Osteoblast (primary cell): ENCODE measurements around the gene ODAD4. TPM values are rescaled to one million over a fixed set of nuclear protein-coding genes. Genes with fewer than 3 reads are reported as not detected.

Experiments
- DNase-seq: peaks from one replicate; pipeline ENCODE4 v3.0.0; 2011; ENCODE audit warnings: low spot score, mixed read lengths; ENCODE audit not compliant: insufficient read length; ENCODE audit errors: missing footprints
- H2AFZ ChIP-seq: 2 replicates; pipeline ENCODE4 v1.6.0; 2011; ENCODE audit warnings: mild to moderate bottlenecking, low read length
- H3K27ac ChIP-seq: 2 replicates; pipeline ENCODE4 v1.5.1; 2011; ENCODE audit warnings: mild to moderate bottlenecking, low read depth, low read length, moderate library complexity
- H3K27me3 ChIP-seq: 2 replicates; pipeline ENCODE4 v1.6.0; 2012; ENCODE audit warnings: mild to moderate bottlenecking, control low read depth, inconsistent platforms, low read length, moderate library complexity; ENCODE audit not compliant: insufficient read depth
- H3K36me3 ChIP-seq: 2 replicates; pipeline ENCODE4 v1.5.1; 2011; ENCODE audit warnings: mild to moderate bottlenecking, low read length, control low read depth, moderate library complexity; ENCODE audit not compliant: insufficient read depth
- H3K4me1 ChIP-seq: 2 replicates; pipeline ENCODE4 v1.5.1; 2011; ENCODE audit warnings: mild to moderate bottlenecking, low read length, control low read depth, moderate library complexity; ENCODE audit not compliant: insufficient read depth
- H3K4me2 ChIP-seq: 2 replicates; pipeline ENCODE4 v1.6.0; 2011; ENCODE audit warnings: mild to moderate bottlenecking, low read length; ENCODE audit not compliant: insufficient read depth
- H3K4me3 ChIP-seq: fragments of 200-600 bp; sonication (generic); 3 replicates; pipeline ENCODE4 v1.5.1; 2012; ENCODE audit warnings: mild to moderate bottlenecking, low read length, inconsistent platforms; ENCODE audit not compliant: insufficient read depth
- H3K79me2 ChIP-seq: 2 replicates; pipeline ENCODE4 v1.6.0; 2012; ENCODE audit warnings: mild to moderate bottlenecking, low read length, control low read depth, inconsistent platforms; ENCODE audit not compliant: insufficient read depth
- H3K9me3 ChIP-seq: 2 replicates; pipeline ENCODE4 v1.5.1; 2011; ENCODE audit warnings: low read depth, low read length, control low read depth
- H4K20me1 ChIP-seq: 2 replicates; pipeline ENCODE4 v1.6.0; 2012; ENCODE audit warnings: mild to moderate bottlenecking, low read length, control low read depth; ENCODE audit not compliant: insufficient read depth
- total RNA-seq: library from RNA; depleted of rRNA; stranded (reverse); fragments of >200 nt; gene quantifications from 2 replicates; pipeline ENCODE4 v1.2.3, GENCODE V29; 2012
- TF ChIP-seq, protein P1 (sequence below): IDR thresholded peaks from 2 replicates; pipeline ENCODE4 v1.5.1; 2011; ENCODE audit warnings: mild to moderate bottlenecking, low read depth, low read length, moderate library complexity; ENCODE audit errors: extremely low read depth

ODAD4 gene
- total RNA-seq, 1 donor = 1.1 TPM

DNA sequence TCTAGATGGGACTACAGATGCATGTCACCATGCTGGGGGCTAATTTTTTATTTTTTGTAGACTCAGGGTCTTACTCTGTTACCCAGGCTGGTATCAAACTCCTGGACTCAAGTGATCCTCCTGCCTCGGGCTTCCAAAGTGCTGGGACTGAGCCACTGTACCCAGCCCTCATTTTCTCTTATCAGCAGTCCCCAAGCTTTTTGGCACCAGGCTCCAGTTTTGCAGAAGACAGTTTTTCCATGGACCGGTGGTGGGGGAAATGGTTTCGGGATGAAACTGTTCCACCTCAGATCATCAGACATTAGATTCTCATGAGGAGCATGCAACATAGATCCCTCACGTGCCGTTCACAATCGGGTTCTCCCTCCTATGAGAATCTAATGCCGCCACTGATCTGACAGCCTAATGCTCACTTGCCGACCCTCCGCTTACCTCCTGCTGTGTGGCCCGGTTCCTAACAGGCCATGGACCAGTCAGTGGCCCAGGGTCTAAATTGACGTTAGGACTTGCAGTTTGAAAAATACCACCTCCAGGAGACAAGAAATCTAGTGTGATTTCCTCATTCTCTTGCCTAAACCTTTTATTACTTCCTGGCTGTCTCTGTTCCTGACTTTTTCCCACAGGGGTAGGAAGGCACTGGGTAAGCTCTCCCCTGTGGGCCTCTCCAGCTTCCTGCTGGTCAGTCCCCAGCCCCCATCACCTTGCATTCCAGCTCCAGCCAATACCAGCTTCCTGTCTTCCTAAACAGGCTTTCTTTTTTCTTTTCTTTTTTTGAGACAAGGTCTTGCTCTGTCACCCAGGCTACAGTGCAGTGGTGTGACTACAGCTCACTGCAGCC lies 26.8 kb downstream of the ODAD4 start:
- no peak for DNase-seq

DNA sequence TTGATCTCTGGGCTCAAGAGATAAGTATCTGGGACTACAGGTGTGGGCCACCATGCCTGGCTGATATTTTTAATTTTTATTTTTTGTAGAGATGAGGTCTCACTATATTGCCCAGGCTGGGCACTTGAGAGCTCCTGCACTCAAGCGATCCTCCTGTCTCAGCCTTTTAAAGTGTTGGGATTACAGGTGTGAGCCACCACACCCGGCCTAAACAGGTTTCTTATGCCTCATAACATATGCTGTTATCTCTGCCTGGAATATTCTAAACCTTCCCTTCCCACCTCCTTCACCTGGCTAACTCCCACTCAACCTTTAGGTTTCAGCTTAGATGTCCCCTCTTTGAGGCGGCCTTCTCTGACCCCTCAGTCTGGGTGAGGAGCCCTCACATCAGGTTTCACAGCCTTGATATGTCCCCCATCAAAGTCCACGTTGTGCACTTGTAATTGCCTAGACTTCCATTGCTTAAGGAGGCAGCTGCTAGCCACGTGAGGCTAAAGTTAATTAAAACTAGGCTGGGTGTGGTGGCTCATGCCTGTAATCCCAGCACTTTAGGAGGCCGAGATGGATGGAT lies 27.5 kb downstream of the ODAD4 start:
- H3K9me3 ChIP-seq = no peaks in the 10 kb centered on the region
- H3K27me3 ChIP-seq = no peaks in the 10 kb centered on the region
- TF ChIP-seq, protein P1, sequence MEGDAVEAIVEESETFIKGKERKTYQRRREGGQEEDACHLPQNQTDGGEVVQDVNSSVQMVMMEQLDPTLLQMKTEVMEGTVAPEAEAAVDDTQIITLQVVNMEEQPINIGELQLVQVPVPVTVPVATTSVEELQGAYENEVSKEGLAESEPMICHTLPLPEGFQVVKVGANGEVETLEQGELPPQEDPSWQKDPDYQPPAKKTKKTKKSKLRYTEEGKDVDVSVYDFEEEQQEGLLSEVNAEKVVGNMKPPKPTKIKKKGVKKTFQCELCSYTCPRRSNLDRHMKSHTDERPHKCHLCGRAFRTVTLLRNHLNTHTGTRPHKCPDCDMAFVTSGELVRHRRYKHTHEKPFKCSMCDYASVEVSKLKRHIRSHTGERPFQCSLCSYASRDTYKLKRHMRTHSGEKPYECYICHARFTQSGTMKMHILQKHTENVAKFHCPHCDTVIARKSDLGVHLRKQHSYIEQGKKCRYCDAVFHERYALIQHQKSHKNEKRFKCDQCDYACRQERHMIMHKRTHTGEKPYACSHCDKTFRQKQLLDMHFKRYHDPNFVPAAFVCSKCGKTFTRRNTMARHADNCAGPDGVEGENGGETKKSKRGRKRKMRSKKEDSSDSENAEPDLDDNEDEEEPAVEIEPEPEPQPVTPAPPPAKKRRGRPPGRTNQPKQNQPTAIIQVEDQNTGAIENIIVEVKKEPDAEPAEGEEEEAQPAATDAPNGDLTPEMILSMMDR = no peak
- no peak overlapping the region for H3K4me2 ChIP-seq
- peaks cover 11% of the 10 kb centered on the region for H3K4me1 ChIP-seq
- no peaks in the 10 kb centered on the region for H3K79me2 ChIP-seq
- no peak for DNase-seq
- H3K36me3 ChIP-seq = no peaks in the 10 kb centered on the region
- no peak overlapping the region for H3K27ac ChIP-seq
- no peak overlapping the region for H2AFZ ChIP-seq
- H3K4me3 ChIP-seq = no peak overlapping the region
- H4K20me1 ChIP-seq = no peaks in the 10 kb centered on the region

More for the DNA sequence above, 26.8 kb downstream of the ODAD4 start:
- H3K4me2 ChIP-seq = no peak overlapping the region
- no peak overlapping the region for H2AFZ ChIP-seq
- TF ChIP-seq, protein P1 = no peak
- H3K36me3 ChIP-seq = no peaks in the 10 kb centered on the region
- peaks cover 11% of the 10 kb centered on the region for H3K4me1 ChIP-seq
- H3K79me2 ChIP-seq = no peaks in the 10 kb centered on the region
- no peaks in the 10 kb centered on the region for H3K27me3 ChIP-seq
- H3K27ac ChIP-seq = no peak overlapping the region
- H4K20me1 ChIP-seq = no peaks in the 10 kb centered on the region
- no peak overlapping the region for H3K4me3 ChIP-seq
- H3K9me3 ChIP-seq = no peaks in the 10 kb centered on the region

DNA sequence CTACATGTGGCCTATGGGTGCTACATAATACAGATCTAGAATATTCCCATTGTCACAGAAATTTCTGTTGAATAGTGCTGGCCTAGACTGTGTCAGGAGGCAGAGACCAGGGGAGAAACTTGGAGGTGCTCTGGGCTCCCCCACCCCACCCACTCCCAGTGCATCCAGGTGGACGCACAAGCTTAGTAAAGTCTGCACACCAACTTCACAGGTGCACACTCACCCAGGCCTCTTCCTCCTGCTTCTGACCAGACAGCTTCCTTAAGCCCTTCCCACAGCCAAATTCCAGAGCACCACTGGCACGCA lies 28.6 kb downstream of the ODAD4 start:
- Histone ChIP-seq H3K4me3 (no peak overlapping the region), H2AFZ (peak overlapping the region; percentile 70), H3K36me3 (no peaks in the 10 kb centered on the region), H4K20me1 (no peaks in the 10 kb centered on the region), H3K4me1 (peaks cover 11% of the 10 kb centered on the region), H3K79me2 (no peaks in the 10 kb centered on the region), H3K27ac (peak overlapping the region; percentile 12), H3K9me3 (no peaks in the 10 kb centered on the region), H3K27me3 (no peaks in the 10 kb centered on the region), H3K4me2 (peak overlapping the region; percentile 61)
- DNase-seq = no peak
- TF ChIP-seq, protein P1 = no peak

DNA sequence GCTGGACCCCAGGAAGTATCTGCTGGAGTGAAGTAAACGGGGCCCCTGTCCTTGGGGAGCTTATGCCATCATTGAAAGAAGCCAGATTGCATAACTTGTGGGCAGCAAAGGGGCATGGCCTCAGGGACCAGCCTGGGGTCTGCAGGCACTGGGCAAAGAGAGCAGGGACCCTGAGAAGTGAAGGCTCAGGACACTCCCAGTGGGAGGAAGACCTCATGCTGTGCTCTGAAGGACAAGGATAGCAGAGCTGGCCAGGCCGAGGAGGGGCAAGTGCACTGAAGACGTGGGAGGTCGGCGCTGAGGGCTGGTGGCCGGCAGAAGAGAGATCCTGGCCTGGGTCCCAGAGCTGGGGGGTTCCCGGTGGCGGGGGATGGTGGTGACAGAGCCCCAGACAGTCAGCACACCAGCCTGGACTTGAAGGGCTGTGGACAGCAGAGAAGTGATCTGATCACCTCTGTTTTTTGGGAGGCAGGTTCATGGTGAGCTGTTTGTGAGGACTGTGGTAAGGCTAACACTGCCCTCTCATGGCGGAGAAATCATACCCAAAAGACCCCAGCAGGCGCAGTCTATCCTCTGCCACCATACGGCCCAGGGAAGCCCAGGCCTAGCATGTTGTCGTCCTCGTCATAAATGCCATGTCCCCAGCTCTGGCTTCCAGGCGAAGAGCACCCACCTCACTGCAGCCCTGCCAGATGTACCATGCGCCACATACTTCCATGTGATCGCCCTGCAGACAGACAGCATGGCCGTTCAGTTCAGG lies 29.1 kb downstream of the ODAD4 start:
- Histone ChIP-seq H3K9me3 (no peaks in the 10 kb centered on the region), H3K36me3 (no peaks in the 10 kb centered on the region), H3K27ac (peak overlapping the region; percentile 12), H3K4me2 (peak overlapping the region; percentile 61), H3K4me1 (peaks cover 11% of the 10 kb centered on the region), H3K79me2 (no peaks in the 10 kb centered on the region), H4K20me1 (no peaks in the 10 kb centered on the region), H2AFZ (peak overlapping the region; percentile 70), H3K27me3 (no peaks in the 10 kb centered on the region), H3K4me3 (peak overlapping the region; percentile 39)
- TF ChIP-seq, protein P1 = peak; percentile 54
- peak; percentile 89 for DNase-seq
